ENCODE data around the gene CRB1.

- no peak for TF ChIP-seq POLR2AphosphoS5 (IDR thresholded peaks at IDR 0.05; ENCODE audit: low read depth)
- TF ChIP-seq EZH2phosphoT487 (IDR thresholded peaks at IDR 0.05; ENCODE audit: unreplicated experiment) = no peak
- no peak for TF ChIP-seq CTCF (conservative IDR thresholded peaks at IDR 0.05; ENCODE audit: low read depth in 2 of 2)
- TF ChIP-seq CREB1 (CRISPR knock-in tag; IDR thresholded peaks at IDR 0.05; ENCODE audit: low read depth) = no peak
Observed at GRCh38 chr1:197342669-197343068, 74.6 kb downstream of the CRB1 start.
